HG03520 (cell line): Measurements from ENCODE around the gene SLC30A9.

Experiments
- ATAC-seq: cut with Tn5 transposase; IDR thresholded peaks from one replicate; pipeline ENCODE4 v1.9.1; 2021; ENCODE audit warnings: mild to moderate bottlenecking, moderate library complexity; ENCODE audit not compliant: unreplicated experiment

The SLC30A9 gene

GRCh38 chr4:42133006-42133405 lies 142.7 kb downstream of the SLC30A9 start:
- ATAC-seq, result no peak

GRCh38 chr4:42136371-42136770 lies 146.0 kb downstream of the SLC30A9 start:
- no peak for ATAC-seq
